IMR-90 (cell line): ENCODE data around the gene FGD5. TPM values are rescaled to one million over a fixed set of nuclear protein-coding genes. Genes with fewer than 3 reads are reported as not detected.

ENCODE experiments used
- ATAC-seq: fragments of 200-7000 bp; cut with Tn5 transposase; 2 replicates; pipeline ENCODE4 v1.9.1; 2020; ENCODE audit warnings: low read depth, mild to moderate bottlenecking, moderate library complexity
- BruUV-seq: library from RNA; stranded (reverse); fragments of 400-500 nt; replicated peaks from 2 replicates; lab custom pipeline; 2021; lab: Mats Ljungman, UMichigan
- CTCF ChIA-PET: fragments of 300-600 bp; formaldehyde crosslinking; extraction: SDS; loops from one replicate; lab custom pipeline; 2021; ENCODE audit warnings: antibody characterized with exemption; lab: Yijun Ruan, JAX
- POLR2A ChIA-PET: fragments of 300-600 bp; sonication (Branson Sonifier 250); formaldehyde crosslinking; loops from one replicate; lab custom pipeline; 2022; ENCODE audit warnings: antibody characterized with exemption; ENCODE audit not compliant: unreplicated experiment; lab: Charles Lee
- DNase-seq: peaks from one replicate; pipeline ENCODE4 v3.0.0; 2013
- H2AFZ ChIP-seq: replicated peaks from 2 replicates; pipeline ENCODE3; 2013; ENCODE audit warnings: low read length, mild to moderate bottlenecking; ENCODE audit not compliant: poor library complexity
- H2AK5ac ChIP-seq: 2 replicates; pipeline ENCODE4 v1.6.1; 2013; ENCODE audit warnings: low read depth, low read length, inconsistent platforms
- H2AK9ac ChIP-seq: replicated peaks from 2 replicates; pipeline ENCODE3; 2013; ENCODE audit warnings: mild to moderate bottlenecking, low read depth, low read length, moderate library complexity; ENCODE audit not compliant: poor library complexity
- H2BK120ac ChIP-seq: 2 replicates; pipeline ENCODE4 v1.6.1; 2013; ENCODE audit warnings: low read depth, low read length, inconsistent platforms
- H2BK15ac ChIP-seq: 3 replicates; pipeline ENCODE4 v1.6.1; 2013; ENCODE audit warnings: low read depth, low read length, inconsistent platforms
- H2BK20ac ChIP-seq: 2 replicates; pipeline ENCODE4 v1.6.1; 2013; ENCODE audit warnings: low read depth, mild to moderate bottlenecking, inconsistent platforms, low read length, moderate library complexity
- H2BK5ac ChIP-seq: 2 replicates; pipeline ENCODE4 v1.6.1; 2013; ENCODE audit warnings: mild to moderate bottlenecking, low read depth, low read length, inconsistent platforms; ENCODE audit not compliant: poor library complexity, severe bottlenecking
- H3K14ac ChIP-seq: replicated peaks from 2 replicates; pipeline ENCODE4 v1.6.1; 2013; ENCODE audit warnings: low read depth, low read length, inconsistent platforms
- H3K18ac ChIP-seq: 2 replicates; pipeline ENCODE4 v1.6.1; 2013; ENCODE audit warnings: low read depth, low read length, control low read depth
- H3K23ac ChIP-seq: 2 replicates; pipeline ENCODE4 v1.6.1; 2013; ENCODE audit warnings: low read depth, low read length, inconsistent platforms
- H3K27ac ChIP-seq: 2 replicates; pipeline ENCODE4 v1.5.1; 2013; ENCODE audit warnings: mild to moderate bottlenecking, control low read depth, low read length; ENCODE audit not compliant: insufficient read depth
- H3K27me3 ChIP-seq: 2 replicates; pipeline ENCODE4 v1.6.1; 2013; ENCODE audit warnings: low read length; ENCODE audit not compliant: control insufficient read depth, insufficient read depth
- H3K36me3 ChIP-seq: 2 replicates; pipeline ENCODE4 v1.6.1; 2013; ENCODE audit warnings: low read length, mixed read lengths; ENCODE audit not compliant: control insufficient read depth, insufficient read depth
- H3K4ac ChIP-seq: 2 replicates; pipeline ENCODE4 v1.6.1; 2013; ENCODE audit warnings: low read depth, low read length, inconsistent platforms
- H3K4me1 ChIP-seq: 2 replicates; pipeline ENCODE4 v1.6.1; 2013; ENCODE audit warnings: low read length, mixed read lengths; ENCODE audit not compliant: control insufficient read depth, insufficient read depth
- H3K4me2 ChIP-seq: 2 replicates; pipeline ENCODE4 v1.6.1; 2013; ENCODE audit warnings: low read depth, mild to moderate bottlenecking, control low read depth, low read length, moderate library complexity
- H3K4me3 ChIP-seq: 2 replicates; pipeline ENCODE4 v1.5.1; 2013; ENCODE audit warnings: low read depth, mild to moderate bottlenecking, control low read depth, low read length, moderate library complexity; ENCODE audit not compliant: insufficient read depth
- H3K56ac ChIP-seq: 2 replicates; pipeline ENCODE4 v1.6.1; 2013; ENCODE audit warnings: low read length, inconsistent platforms; ENCODE audit not compliant: insufficient read depth; ENCODE audit errors: extremely low read depth
- H3K79me1 ChIP-seq, 2 experiments: 2 replicates each; pipeline ENCODE4 v1.6.1; 2013; ENCODE audit warnings: low read length in 2 of 2, inconsistent platforms in 1 of 2, low read depth in 1 of 2
- H3K9ac ChIP-seq: 2 replicates; pipeline ENCODE4 v1.6.1; 2013; ENCODE audit warnings: low read depth, low read length, control low read depth
- H3K9me1 ChIP-seq: 2 replicates; pipeline ENCODE4 v1.6.1; 2013; ENCODE audit warnings: low read length, inconsistent platforms; ENCODE audit not compliant: insufficient read depth
- H3K9me3 ChIP-seq: 2 replicates; pipeline ENCODE4 v1.6.1; 2013; ENCODE audit warnings: low read length; ENCODE audit not compliant: control insufficient read depth, insufficient read depth
- H4K20me1 ChIP-seq: 2 replicates; pipeline ENCODE4 v1.6.1; 2013; ENCODE audit warnings: low read length, inconsistent platforms; ENCODE audit not compliant: insufficient read depth
- H4K5ac ChIP-seq: 2 replicates; pipeline ENCODE4 v1.6.1; 2013; ENCODE audit warnings: mild to moderate bottlenecking, low read depth, low read length, control low read depth
- H4K8ac ChIP-seq, 2 experiments: 2 replicates each; pipeline ENCODE4 v1.6.1; 2013; ENCODE audit warnings: low read depth in 2 of 2, low read length in 2 of 2, control low read depth in 1 of 2, inconsistent platforms in 1 of 2
- H4K91ac ChIP-seq: 2 replicates; pipeline ENCODE4 v1.6.1; 2013; ENCODE audit warnings: low read depth, low read length, inconsistent platforms; ENCODE audit not compliant: insufficient read depth
- BHLHE40 ChIP-seq: fragments of 150-350 bp; IDR thresholded peaks from 2 replicates; pipeline ENCODE4 v1.6.1; 2016; ENCODE audit warnings: mild to moderate bottlenecking, low read depth, low read length
- CEBPB ChIP-seq: IDR thresholded peaks from 2 replicates; pipeline ENCODE4 v1.6.1; 2012; ENCODE audit warnings: low read depth, low read length, improper control_type of control experiment
- CHD1 ChIP-seq: IDR thresholded peaks from 2 replicates; pipeline ENCODE4 v1.6.1; 2012; ENCODE audit warnings: low read depth, low read length, improper control_type of control experiment
- FOS ChIP-seq: fragments of 150-350 bp; IDR thresholded peaks from 2 replicates; pipeline ENCODE4 v1.6.1; 2016; ENCODE audit warnings: low read depth, low read length
- MAFK ChIP-seq: IDR thresholded peaks from 2 replicates; pipeline ENCODE4 v1.6.1; 2012; ENCODE audit warnings: low read depth, low read length, improper control_type of control experiment
- MAZ ChIP-seq: IDR thresholded peaks from 2 replicates; pipeline ENCODE4 v1.6.1; 2012; ENCODE audit warnings: low read depth, mild to moderate bottlenecking, low read length, improper control_type of control experiment, moderate library complexity, borderline replicate concordance
- MXI1 ChIP-seq: IDR thresholded peaks from 2 replicates; pipeline ENCODE4 v1.6.1; 2012; ENCODE audit warnings: low read depth, mild to moderate bottlenecking, low read length, moderate library complexity, borderline replicate concordance
- NFE2L2 ChIP-seq: fragments of 150-350 bp; IDR thresholded peaks from 2 replicates; pipeline ENCODE4 v1.6.1; 2016; ENCODE audit warnings: low read depth, mild to moderate bottlenecking, low read length
- POLR2A ChIP-seq: IDR thresholded peaks from 2 replicates; pipeline ENCODE4 v1.6.1; 2012; ENCODE audit warnings: mild to moderate bottlenecking, low read depth, low read length
- RAD21 ChIP-seq: IDR thresholded peaks from 2 replicates; pipeline ENCODE4 v1.6.1; 2012; ENCODE audit warnings: low read length, improper control_type of control experiment
- RCOR1 ChIP-seq: IDR thresholded peaks from 2 replicates; pipeline ENCODE4 v1.6.1; 2012; ENCODE audit warnings: mild to moderate bottlenecking, low read length, improper control_type of control experiment; ENCODE audit not compliant: insufficient replicate concordance
- RFX5 ChIP-seq: IDR thresholded peaks from 2 replicates; pipeline ENCODE4 v1.8.0; 2012; ENCODE audit warnings: low read depth, mild to moderate bottlenecking, low read length, moderate library complexity
- SMC3 ChIP-seq: fragments of 150-350 bp; IDR thresholded peaks from 2 replicates; pipeline ENCODE4 v1.6.1; 2016; ENCODE audit warnings: low read depth, mild to moderate bottlenecking, antibody characterized with exemption, low read length, moderate library complexity
- WGBS, 2 experiments: methylation state at CpG; one replicate each; pipeline versions ENCODE4 v1.1.5 to v1.1.7; 2013; ENCODE audit warnings: missing lambda C conversion rate in 2 of 2; ENCODE audit not compliant: insufficient read length in 1 of 2; ENCODE audit errors: extremely low coverage in 2 of 2; 5-methylcytosine and 5-hydroxymethylcytosine counted together
- dilution Hi-C: fragments of 300-500 bp; cut with HindIII; formaldehyde crosslinking; loops from one replicate; pipeline ENCODE4 v1.14.3; 2018; ENCODE audit warnings: low sequenced_read_pairs; ENCODE audit not compliant: unreplicated experiment
- in situ Hi-C: fragments of 300-500 bp; cut with MboI; formaldehyde crosslinking; loops from 3 replicates; pipeline ENCODE4 v1.14.3; 2019; ENCODE audit warnings: low sequenced_read_pairs, inconsistent platforms, mixed read lengths
- intact Hi-C: fragments of 100-400 bp; cut with micrococcal nuclease; formaldehyde crosslinking; loops from 2 replicates; pipeline ENCODE4 v1.10.0; 2022
- polyA plus RNA-seq, 3 experiments: library from polyadenylated mRNA; depleted of rRNA; stranded (reverse); fragments of >200 nt; gene quantifications; 2 replicates each; pipeline ENCODE4 v1.2.3, GENCODE V29; 2012; ENCODE audit warnings: low replicate concordance in 1 of 3
- total RNA-seq: library from RNA; depleted of rRNA; stranded (reverse); fragments of >200 nt; gene quantifications from 2 replicates; pipeline ENCODE4 v1.2.3, GENCODE V29; 2012
- TF ChIP-seq, protein P1 (sequence below): conservative IDR thresholded peaks from 2 replicates; pipeline ENCODE4 v1.5.1; 2012; ENCODE audit warnings: mild to moderate bottlenecking, low read depth, low read length, improper control_type of control experiment
- TF ChIP-seq, protein P2 (sequence below): fragments of 150-350 bp; IDR thresholded peaks from 2 replicates; pipeline ENCODE4 v1.6.1; 2016; ENCODE audit warnings: low read depth, mild to moderate bottlenecking, low read length, moderate library complexity, borderline replicate concordance
- TF ChIP-seq, protein P3 (sequence below): fragments of 150-350 bp; IDR thresholded peaks from 2 replicates; pipeline ENCODE4 v1.6.1; 2017; ENCODE audit warnings: mild to moderate bottlenecking, antibody characterized with exemption, low read length, low read depth

The FGD5 gene
- total and polyA plus RNA-seq, 2 of the 4 experiments (the other 2 are of a cell fraction) = not detected

DNA sequence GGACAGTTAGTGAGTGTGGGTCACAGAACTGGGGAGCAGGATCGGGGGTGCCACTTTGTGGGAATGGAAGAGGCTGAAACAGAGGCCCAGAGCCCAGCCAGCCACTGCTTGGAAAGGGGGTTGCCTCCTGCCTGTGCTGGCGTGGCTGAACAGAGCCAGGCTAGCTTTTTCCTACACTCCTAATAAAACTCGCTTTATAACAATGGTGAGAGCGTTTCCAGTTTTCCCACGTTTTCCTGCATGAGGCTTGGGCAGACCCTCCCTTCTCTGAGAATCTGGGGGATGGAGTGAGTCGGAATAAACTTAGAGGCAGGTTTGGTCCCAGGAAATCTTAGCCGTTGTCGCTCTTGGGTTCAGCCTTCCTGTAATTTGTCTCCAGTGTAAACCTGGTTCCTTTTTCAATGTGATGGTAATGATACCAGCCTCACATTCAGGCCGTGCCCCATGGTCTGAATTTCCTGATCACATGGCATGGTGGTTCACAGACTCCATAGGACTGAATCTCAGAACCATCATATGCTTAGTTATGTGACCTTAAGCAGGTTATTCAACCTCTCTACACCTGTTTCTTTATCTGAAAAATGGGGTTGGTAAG, 6.5 kb upstream of the FGD5 start:
- H3K9me3 ChIP-seq = no peaks in the 10 kb centered on the region
- ChIA-PET CTCF (no interaction called here), POLR2A (no interaction called here)
- H3K23ac ChIP-seq = no peak overlapping the region
- no peak overlapping the region for H4K91ac ChIP-seq
- no TSS peak for BruUV-seq
- H3K4ac ChIP-seq = no peak overlapping the region
- no peak overlapping the region for H2BK20ac ChIP-seq
- H3K27me3 ChIP-seq = peaks cover 38% of the 10 kb centered on the region
- DNase-seq (no peak), ATAC-seq (no peak)
- H3K9me1 ChIP-seq = no peaks in the 10 kb centered on the region
- dilution Hi-C loops = no loop called here
- no peak overlapping the region for H4K5ac ChIP-seq
- no peak overlapping the region for H3K4me2 ChIP-seq
- no peak for TF ChIP-seq MXI1
- TF ChIP-seq RAD21 = no peak
- TF ChIP-seq BHLHE40 = no peak
- no peak for TF ChIP-seq POLR2A
- no peak for TF ChIP-seq MAFK
- no peak for TF ChIP-seq SMC3
- TF ChIP-seq, protein P1, sequence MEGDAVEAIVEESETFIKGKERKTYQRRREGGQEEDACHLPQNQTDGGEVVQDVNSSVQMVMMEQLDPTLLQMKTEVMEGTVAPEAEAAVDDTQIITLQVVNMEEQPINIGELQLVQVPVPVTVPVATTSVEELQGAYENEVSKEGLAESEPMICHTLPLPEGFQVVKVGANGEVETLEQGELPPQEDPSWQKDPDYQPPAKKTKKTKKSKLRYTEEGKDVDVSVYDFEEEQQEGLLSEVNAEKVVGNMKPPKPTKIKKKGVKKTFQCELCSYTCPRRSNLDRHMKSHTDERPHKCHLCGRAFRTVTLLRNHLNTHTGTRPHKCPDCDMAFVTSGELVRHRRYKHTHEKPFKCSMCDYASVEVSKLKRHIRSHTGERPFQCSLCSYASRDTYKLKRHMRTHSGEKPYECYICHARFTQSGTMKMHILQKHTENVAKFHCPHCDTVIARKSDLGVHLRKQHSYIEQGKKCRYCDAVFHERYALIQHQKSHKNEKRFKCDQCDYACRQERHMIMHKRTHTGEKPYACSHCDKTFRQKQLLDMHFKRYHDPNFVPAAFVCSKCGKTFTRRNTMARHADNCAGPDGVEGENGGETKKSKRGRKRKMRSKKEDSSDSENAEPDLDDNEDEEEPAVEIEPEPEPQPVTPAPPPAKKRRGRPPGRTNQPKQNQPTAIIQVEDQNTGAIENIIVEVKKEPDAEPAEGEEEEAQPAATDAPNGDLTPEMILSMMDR = no peak
- TF ChIP-seq, protein P2, sequence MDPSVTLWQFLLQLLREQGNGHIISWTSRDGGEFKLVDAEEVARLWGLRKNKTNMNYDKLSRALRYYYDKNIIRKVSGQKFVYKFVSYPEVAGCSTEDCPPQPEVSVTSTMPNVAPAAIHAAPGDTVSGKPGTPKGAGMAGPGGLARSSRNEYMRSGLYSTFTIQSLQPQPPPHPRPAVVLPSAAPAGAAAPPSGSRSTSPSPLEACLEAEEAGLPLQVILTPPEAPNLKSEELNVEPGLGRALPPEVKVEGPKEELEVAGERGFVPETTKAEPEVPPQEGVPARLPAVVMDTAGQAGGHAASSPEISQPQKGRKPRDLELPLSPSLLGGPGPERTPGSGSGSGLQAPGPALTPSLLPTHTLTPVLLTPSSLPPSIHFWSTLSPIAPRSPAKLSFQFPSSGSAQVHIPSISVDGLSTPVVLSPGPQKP = no peak
- TF ChIP-seq, protein P3, sequence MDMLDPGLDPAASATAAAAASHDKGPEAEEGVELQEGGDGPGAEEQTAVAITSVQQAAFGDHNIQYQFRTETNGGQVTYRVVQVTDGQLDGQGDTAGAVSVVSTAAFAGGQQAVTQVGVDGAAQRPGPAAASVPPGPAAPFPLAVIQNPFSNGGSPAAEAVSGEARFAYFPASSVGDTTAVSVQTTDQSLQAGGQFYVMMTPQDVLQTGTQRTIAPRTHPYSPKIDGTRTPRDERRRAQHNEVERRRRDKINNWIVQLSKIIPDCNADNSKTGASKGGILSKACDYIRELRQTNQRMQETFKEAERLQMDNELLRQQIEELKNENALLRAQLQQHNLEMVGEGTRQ = no peak
- TF ChIP-seq RCOR1 = no peak
- TF ChIP-seq NFE2L2 = no peak
- TF ChIP-seq RFX5 = no peak
- no peak for TF ChIP-seq MAZ
- no peak for TF ChIP-seq CEBPB
- no peak for TF ChIP-seq FOS
- TF ChIP-seq CHD1 = no peak
- H2AK5ac ChIP-seq = no peak overlapping the region
- H3K36me3 ChIP-seq = no peaks in the 10 kb centered on the region
- WGBS, 2 experiments = no CpG with 5 or more reads among the region's 9 CpGs
- H3K27ac ChIP-seq = no peak overlapping the region
- no peak overlapping the region for H2BK15ac ChIP-seq
- H3K9ac ChIP-seq = no peak overlapping the region
- H3K18ac ChIP-seq = no peak overlapping the region
- no peak overlapping the region for H3K56ac ChIP-seq
- no peak overlapping the region for H2BK120ac ChIP-seq
- no peak overlapping the region for H3K14ac ChIP-seq
- H2AFZ ChIP-seq = no peak overlapping the region
- no peak overlapping the region for H4K8ac ChIP-seq
- no peak overlapping the region for H2BK5ac ChIP-seq
- H2AK9ac ChIP-seq = no peak overlapping the region
- in situ Hi-C loops = no loop called here
- no peaks in the 10 kb centered on the region for H3K4me1 ChIP-seq
- no peak overlapping the region for H3K4me3 ChIP-seq
- no peaks in the 10 kb centered on the region for H4K20me1 ChIP-seq
- H3K79me1 ChIP-seq = no peaks in the 10 kb centered on the region
- intact Hi-C loops = no loop called here
